SK-MEL-5 (cell line): ENCODE results near the gene JCAD. TPM values are rescaled to one million over a fixed set of nuclear protein-coding genes. Genes with fewer than 3 reads are reported as not detected.
"Not testable (repeated sequence)": the region's sequence is repeated elsewhere in the genome, so short reads cannot be mapped to it uniquely, and the experiment has no call there.

Experiments
- DNase-seq: peaks from one replicate; pipeline ENCODE4 v3.0.0-alpha.2; 2016; ENCODE audit warnings: low read depth, low spot score
- in situ Hi-C: cut with HindIII; loops from 2 replicates; pipeline ENCODE4 v1.10.0; 2016; ENCODE audit warnings: low sequenced_read_pairs, high pct_unique_total_duplicates, low pct_unique_long_range_greater_than_20kb
- total RNA-seq: library from RNA; depleted of rRNA; stranded (reverse); fragments of >200 nt; shearing (Covaris generic); gene quantifications from 2 replicates; pipeline ENCODE4 v1.2.3, GENCODE V29; 2014

Gene JCAD
- total RNA-seq, 1 experiment from 2014 or later = 0.53 TPM

GRCh38 chr10:30034433-30035137 is 24.8 kb downstream of the JCAD start:
- in situ Hi-C loops = no loop called here
- no peak for DNase-seq

DNA sequence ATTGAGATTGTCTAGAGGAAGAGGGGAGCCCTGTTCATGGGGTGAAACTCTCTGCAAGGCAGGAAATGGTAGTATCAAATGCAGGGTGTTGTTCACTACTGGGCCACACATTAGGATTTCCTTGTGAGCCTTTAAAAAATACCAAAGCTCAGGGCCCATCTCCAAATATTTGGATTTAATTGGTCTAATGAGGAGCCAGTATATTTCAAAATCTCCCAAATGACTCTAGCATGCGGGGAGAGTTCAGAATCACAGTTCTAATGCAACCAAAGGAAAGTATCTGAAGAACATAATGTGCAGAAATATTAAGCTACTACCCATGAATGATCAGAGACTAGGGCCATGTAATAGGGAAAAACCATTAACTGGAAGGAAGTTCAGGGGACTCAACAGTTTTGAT is 27.3 kb downstream of the JCAD start:
- in situ Hi-C loops = no loop called here
- DNase-seq = no peak

DNA sequence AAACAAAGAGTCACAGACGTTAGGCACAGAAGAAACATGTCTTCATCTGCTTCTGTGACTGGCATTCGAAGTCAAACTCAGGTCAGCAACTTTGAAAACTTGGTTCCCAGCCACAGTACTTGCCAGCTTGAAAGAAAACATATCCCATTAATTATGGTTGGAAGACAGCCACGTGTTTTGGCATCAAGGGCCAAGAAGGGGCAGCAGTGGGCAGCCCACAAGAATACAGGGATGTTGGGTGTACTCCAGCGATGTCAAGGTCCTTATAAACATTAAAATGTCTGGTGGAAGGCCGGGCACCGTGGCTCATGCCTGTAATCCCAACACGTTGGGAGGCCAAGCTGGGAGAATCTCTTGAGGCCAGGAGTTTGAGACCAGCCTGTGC is 29.5 kb downstream of the JCAD start:
- in situ Hi-C loops = no loop called here
- no peak for DNase-seq

DNA sequence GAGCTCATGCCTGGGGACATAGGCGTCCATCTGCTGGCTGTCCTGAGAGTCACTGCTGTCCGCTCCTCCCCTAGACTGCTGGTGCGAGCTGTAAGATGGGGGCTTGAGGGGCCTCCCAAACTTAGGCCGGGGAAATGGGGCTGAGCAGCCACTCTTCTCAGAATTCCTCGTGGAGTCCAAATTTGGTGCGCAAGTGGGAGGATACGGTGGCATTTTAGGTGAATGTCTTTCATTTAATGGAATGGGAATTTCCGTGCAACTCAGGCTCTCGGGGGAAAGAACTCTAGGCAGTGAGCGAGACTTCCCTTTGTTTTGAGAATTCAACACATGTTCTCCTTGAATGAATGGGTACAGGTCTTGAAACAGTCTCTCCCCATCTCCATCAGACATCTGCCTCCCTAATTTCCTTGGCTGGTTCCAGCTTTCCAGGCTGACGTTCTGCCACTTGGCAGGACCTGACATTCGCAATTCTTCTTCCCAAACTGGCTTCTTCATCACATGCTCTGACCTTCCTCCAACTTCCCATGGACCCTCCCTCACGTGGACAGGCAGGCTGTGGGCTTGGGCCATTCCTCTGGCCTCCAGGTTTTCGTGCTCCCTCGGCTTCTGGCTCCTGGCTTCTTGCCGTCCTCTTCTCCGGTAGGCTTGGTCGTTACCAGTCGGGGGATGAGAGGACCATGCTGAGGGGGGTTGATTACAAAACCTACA is 30.1 kb downstream of the JCAD start:
- in situ Hi-C loops = no loop called here
- DNase-seq = no peak

DNA sequence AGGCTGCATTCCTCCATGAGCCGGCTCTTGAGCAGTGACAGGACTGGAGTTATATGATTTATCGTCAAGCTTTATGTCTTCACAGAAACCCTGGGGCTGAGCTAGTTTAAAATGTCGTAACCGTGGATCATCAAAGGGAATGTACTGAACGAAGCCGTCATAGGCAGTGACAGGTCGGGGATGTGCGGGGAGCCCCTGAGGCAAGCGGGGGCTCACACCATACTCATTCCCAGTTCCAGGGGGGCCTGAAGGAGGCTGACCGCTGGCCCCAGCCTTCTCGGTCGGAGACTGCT is 30.7 kb downstream of the JCAD start:
- DNase-seq = no peak
- in situ Hi-C loops = no loop called here

- no peak for DNase-seq
- in situ Hi-C loops = no loop called here
Measured at GRCh38 chr10:30028006-30028737, 31.2 kb downstream of the JCAD start.

- DNase-seq = no peak
- in situ Hi-C loops = no loop called here
Measured at GRCh38 chr10:30027057-30028005, 32.1 kb downstream of the JCAD start.

GRCh38 chr10:30026578-30026977 is 32.8 kb downstream of the JCAD start:
- DNase-seq = no peak
- in situ Hi-C loops = no loop called here

DNA sequence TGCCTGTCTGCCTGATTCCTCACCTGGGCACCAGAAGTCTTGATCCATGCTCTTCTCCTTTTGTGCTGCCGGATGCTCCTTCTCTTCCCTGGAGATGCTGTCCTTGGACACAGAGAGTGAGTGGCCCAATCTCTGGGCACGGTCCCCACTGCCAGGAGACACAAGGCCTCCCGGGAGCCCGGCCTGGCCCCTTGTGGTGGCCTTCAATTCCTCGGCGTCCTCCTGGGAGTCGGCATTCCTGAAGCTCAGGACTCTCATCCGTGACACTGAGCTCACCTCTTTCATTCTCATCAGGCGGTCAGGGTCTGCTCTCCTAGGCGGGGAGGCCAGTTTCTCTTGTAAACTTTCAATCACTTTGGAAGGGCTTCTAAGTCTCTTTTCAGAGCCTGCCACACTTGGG is 33.3 kb downstream of the JCAD start:
- no peak for DNase-seq
- in situ Hi-C loops = no loop called here

DNA sequence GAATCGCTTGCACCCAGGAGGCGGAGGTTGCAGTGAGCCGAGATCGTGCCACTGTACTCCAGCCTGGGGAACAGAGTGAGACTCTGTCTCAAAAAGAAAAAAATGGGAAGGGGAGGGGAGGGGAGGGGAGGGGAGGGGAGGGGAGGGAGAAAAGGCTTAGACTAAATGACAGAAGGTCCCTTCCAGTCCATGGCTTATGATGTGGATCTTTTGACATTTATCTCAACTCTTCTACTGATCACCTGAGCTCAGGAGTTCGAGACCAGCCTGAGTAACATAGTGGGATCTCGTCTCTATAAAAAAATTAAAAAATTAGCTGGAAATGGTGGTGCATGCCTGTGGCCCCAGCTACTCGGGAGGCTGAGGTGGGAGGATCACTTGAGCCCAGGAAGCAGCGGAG is 34.0 kb downstream of the JCAD start:
- DNase-seq, in situ Hi-C loops: not testable (repeated sequence)

- in situ Hi-C loops = no loop called here
- DNase-seq = no peak
Measured at GRCh38 chr10:30022590-30022989, 36.8 kb downstream of the JCAD start.

DNA sequence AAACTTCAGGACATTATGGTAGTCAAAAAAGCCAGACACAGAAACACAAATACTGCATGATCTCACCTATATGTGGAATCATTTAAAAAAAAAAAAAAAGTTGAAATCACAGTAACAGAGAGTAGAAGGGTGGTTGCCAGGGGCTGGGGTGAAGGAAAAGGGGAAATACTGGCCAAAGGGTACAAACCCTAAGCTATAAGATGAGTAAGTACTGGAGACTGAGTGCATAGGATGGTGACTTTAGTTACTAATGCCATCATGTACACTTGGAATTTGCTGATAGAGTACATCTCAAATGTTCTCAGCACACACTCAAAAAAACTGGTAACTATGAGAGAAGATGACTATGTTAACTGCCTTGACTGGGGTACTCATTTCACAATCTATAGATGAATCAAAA is 39.9 kb downstream of the JCAD start:
- in situ Hi-C loops = no loop called here
- DNase-seq = no peak

GRCh38 chr10:30018496-30018895 is 40.9 kb downstream of the JCAD start:
- in situ Hi-C loops = no loop called here
- no peak for DNase-seq

DNA sequence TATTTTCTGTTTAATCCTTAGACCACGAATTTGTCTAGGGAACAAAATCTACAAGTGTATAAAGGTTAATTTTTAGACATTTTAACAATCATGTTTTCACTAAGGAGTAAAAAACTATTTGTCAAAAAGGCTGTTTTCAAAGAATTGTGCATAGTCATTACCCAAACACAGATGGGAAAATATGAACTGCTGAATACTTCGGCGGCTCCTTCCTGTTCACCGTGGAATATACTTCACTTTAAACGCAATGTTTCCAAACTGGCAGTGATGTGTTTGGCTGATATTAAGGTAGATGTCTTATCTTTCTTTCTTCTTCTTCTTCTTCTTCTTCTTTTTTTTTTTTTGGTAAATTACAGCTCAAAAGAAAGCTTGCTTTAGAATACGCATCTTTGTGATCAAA is 41.4 kb downstream of the JCAD start:
- in situ Hi-C loops = no loop called here
- DNase-seq = no peak

DNA sequence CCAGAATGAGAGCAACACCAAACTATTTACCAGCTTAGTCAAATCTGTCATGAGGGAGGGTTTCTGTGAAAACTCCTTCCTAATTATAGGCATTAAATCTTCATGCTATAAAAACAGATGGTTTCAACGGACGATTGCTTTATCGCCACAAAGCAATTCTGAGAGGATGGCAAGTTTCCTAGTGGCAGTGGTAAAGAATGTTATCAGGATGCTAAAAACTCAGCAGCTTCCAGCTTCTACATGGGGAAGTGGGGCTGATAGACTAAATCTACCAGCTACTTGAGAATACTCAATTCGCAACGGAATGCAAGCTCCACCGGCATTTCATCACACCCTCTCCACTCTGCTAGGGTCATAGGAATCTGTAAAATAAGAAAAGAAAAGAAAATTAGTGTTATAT is 41.8 kb downstream of the JCAD start:
- in situ Hi-C loops = no loop called here

DNA sequence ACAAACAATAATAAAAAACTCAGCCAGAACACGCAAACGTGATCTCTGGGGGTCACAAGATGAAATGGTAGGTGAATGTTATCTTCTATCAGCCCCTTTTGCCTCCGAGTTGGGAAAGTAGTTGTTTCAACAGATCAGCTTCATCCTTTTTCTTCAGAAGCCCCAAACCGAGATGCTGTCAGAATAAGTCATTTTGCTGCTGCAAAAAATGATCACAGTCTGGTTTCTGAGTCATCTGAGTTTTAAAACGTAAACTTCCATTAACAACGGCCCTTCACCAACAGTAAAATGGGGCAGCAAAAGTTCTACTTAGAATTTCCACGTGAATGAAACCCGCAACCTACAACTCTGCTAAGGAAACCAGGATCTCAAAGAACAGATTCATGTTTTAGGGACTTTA is 44.9 kb downstream of the JCAD start:
- DNase-seq = no peak
- in situ Hi-C loops = no loop called here

More for the DNA sequence above, 41.8 kb downstream of the JCAD start:
- no peak for DNase-seq

DNA sequence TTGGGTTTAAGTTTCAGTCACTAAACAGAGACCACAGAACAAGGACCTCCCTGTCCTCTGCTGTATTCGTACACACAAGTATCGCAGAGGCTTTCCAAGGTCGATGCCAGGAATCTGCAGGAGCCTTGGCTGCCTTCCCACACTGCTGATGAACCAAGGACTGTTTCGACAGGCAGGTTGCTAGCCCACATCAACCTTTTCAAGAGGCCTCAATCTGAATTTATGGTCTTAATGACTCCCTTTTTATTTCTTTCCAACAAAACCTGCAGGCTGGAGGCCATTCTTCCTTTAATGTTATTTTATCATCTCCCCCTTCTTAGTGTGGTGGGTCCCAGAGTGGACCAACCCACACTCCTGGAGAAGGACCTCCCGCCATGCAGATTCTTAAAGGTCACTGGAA is 45.6 kb downstream of the JCAD start:
- in situ Hi-C loops = no loop called here
- peak; percentile 75 for DNase-seq
